HG03039 (cell line): Measurements from ENCODE around the gene PDLIM5.

Experiments used
- ATAC-seq: cut with Tn5 transposase; IDR thresholded peaks from one replicate; pipeline ENCODE4 v1.9.1; 2021; ENCODE audit warnings: mild to moderate bottlenecking, moderate library complexity; ENCODE audit not compliant: unreplicated experiment

Gene PDLIM5

GRCh38 chr4:94523617-94524016 lies 71.9 kb downstream of the PDLIM5 start:
- no peak for ATAC-seq

- ATAC-seq: peak; percentile 82
These were observed 74.4 kb downstream of the PDLIM5 start for GRCh38 chr4:94525993-94526728.

GRCh38 chr4:94527556-94528233 lies 76.0 kb downstream of the PDLIM5 start:
- ATAC-seq: no peak

- no peak for ATAC-seq
These were observed 77.2 kb downstream of the PDLIM5 start for GRCh38 chr4:94528792-94529451.

GRCh38 chr4:94530073-94530472 lies 78.3 kb downstream of the PDLIM5 start:
- no peak for ATAC-seq

GRCh38 chr4:94531991-94532789 lies 80.4 kb downstream of the PDLIM5 start:
- ATAC-seq: no peak

GRCh38 chr4:94533405-94534223 lies 81.9 kb downstream of the PDLIM5 start:
- no peak for ATAC-seq

- peak; percentile 97 for ATAC-seq
These were observed 82.9 kb downstream of the PDLIM5 start for GRCh38 chr4:94534401-94535312.

- ATAC-seq: no peak
These were observed 84.3 kb downstream of the PDLIM5 start for GRCh38 chr4:94536049-94536448.

- no peak for ATAC-seq
These were observed 85.1 kb downstream of the PDLIM5 start for GRCh38 chr4:94536649-94537469.

GRCh38 chr4:94537921-94538628 lies 86.3 kb downstream of the PDLIM5 start:
- ATAC-seq: no peak

- no peak for ATAC-seq
These were observed 88.7 kb downstream of the PDLIM5 start for GRCh38 chr4:94540476-94540875.

GRCh38 chr4:94544811-94545210 lies 93.1 kb downstream of the PDLIM5 start:
- no peak for ATAC-seq

- ATAC-seq: no peak
These were observed 93.6 kb downstream of the PDLIM5 start for GRCh38 chr4:94545296-94545695.

- ATAC-seq: no peak
These were observed 95.2 kb downstream of the PDLIM5 start for GRCh38 chr4:94546949-94547348.

- ATAC-seq: no peak
These were observed 96.8 kb downstream of the PDLIM5 start for GRCh38 chr4:94548571-94548970.

- no peak for ATAC-seq
These were observed 98.6 kb downstream of the PDLIM5 start for GRCh38 chr4:94550352-94550751.

GRCh38 chr4:94550851-94551250 lies 99.1 kb downstream of the PDLIM5 start:
- ATAC-seq: no peak
